NCI-H2107 treated with DMSO at 0.1 percent for 48 hours (cell line): Measurements from ENCODE around the gene DNAH6.
"Not testable (repeated sequence)": the region's sequence is repeated elsewhere in the genome, so short reads cannot be mapped to it uniquely, and the experiment has no call there.

Experiments used
- DNase-seq: peaks from one replicate; lab custom pipeline; 2025; ENCODE audit not compliant: unreplicated experiment; lab: John Stamatoyannopoulos, UW

Gene DNAH6, protein sequence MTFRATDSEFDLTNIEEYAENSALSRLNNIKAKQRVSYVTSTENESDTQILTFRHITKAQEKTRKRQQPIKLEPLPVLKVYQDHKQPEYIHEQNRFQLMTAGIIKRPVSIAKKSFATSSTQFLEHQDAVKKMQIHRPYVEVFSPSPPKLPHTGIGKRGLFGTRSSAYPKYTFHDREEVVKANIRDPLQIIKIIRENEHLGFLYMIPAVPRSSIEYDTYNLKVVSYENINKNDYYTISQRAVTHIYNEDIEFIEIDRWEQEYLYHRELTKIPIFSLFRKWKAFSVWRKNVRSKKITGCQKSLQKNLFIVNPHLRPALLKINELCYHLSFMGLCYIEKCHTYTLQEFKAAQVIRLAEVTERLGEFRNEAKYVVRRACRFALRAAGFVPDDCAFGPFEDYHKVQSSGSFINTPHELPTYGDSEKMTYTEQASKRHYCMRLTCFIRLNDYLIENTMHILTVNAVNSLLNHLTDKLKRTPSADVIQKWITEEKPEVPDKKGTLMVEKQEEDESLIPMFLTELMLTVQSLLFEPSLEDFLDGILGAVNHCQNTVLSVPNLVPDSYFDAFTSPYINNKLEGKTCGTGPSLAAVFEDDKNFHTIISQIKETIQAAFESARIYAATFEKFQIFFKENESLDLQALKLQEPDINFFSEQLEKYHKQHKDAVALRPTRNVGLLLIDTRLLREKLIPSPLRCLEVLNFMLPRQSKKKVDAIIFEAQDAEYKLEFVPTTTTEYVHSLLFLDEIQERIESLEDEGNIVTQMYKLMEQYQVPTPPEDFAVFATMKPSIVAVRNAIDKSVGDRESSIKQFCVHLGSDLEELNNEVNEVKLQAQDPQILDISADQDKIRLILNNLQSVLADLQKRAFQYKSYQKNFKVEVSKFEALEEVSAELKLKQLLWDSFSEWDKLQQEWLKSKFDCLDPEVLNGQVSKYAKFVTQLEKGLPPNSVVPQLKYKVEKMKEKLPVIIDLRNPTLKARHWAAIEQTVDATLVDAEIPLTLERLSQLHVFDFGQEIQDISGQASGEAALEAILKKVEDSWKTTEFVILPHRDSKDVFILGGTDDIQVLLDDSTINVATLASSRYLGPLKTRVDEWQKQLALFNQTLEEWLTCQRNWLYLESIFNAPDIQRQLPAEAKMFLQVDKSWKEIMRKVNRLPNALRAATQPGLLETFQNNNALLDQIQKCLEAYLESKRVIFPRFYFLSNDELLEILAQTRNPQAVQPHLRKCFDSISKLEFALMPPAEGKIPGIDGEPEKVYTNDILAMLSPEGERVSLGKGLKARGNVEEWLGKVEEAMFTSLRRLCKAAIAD (N-terminal part only)

DNA sequence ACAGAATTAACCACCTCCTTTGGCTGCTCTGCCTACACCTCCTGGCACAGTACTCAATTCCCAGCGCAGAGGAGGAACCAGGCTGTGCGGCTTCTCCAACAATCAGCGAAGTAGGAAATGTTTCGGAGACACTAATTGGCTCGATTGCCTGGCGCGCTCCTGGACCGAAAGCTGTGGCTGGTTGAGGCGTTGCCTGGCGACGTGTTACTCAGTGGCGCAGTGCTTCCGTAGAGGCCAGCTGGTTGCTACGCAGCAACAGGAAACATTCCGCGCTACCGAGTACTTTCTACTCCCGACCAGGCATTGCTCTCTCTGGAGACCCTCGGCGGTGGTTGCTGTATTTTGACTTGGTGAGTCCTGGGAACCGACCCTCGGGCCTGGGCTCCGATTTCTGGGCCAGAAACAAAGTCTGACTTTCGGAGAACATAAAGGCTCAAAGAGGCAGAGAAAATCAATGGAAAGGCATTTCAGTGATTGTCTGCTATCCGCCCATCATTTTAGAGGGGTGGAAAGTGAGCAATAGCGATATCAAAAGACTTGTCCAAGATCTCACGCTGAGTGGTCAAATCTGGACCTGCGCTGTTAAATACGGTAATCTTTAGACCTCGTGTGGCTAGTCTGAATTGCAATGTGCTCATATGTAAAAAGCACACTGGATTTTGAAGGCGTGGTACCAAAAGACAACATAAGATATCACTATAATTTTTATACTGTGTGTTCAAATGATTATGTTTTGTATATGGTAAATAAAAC is at the start of gene DNAH6:
Gene DNAH6 (plus strand): TSS at position 265 of the 753 bp plus-strand sequence. CDS start 1,329 bp downstream, outside the sequence.
- DNase-seq: peak; percentile 96

DNA sequence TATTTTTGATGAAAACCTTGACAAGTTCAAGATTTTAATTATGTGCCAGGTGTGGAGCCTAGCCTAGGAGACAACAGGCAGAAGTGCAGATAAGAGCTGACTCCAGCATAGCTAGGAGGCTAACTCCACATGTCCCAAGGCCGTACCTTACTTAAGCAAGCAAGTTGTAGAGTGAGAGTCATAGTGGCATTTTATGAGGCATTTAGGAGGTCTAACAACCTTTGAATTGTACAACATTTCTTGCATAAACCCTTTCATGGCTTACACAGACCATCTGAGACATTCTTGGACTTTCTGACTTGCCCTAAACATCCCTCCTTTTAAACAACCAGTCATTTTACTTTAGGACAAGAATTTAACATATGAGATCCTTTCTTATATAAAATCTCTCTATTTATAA is 48.9 kb upstream of the DNAH6 start:
- no peak for DNase-seq

DNA sequence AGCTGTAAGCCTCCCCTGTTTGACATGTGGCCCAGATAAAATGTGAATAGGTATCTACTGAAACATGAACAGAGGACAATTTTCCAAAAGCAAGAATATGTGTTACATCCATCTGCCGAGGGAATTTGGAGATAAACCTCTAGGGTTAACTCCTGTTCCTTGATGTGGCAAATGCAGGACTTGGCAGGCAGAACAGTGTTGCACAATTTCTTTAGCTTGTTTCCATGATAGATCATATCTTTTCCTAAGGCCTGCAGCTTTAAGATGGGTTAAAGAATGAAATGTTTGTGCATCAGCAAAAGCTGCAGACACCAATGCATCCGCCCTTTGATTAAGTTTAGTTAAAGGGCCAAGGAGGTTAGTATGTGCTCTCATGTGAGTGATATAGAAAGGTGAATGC is 43.9 kb upstream of the DNAH6 start:
- not testable (repeated sequence) for DNase-seq

DNA sequence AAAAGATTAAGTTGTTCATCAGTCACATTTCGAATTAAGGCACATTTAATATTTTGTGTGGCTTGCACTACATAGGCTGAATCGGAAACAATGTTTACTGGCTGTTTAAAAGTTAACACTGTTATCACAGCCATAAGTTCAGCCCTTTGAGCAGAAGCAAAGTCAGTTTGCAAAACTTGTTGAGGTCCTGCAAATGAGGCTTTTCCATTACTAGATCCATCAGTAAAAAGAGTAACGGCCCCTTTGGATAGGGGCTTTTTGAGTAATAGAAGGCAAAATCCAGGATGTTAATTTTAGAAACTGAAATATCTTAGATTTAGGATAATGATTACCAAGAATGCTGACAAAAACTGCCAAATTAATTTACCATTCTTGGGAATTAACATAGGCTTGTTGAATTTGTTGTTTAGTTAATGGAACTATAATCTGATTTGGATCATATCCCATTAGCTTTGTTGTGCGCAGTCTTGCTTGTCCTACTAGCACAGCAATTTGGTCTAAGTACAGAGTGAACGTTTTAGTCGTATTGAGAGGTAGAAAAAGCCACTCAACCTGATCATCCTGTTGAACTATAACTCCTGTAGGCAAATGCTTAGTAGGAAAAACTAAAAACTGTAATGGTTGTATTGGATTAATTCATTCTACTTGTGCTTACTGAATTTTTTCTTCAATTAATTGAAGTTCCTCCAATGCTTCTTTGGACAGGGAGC is 43.3 kb upstream of the DNAH6 start:
- no peak for DNase-seq

DNA sequence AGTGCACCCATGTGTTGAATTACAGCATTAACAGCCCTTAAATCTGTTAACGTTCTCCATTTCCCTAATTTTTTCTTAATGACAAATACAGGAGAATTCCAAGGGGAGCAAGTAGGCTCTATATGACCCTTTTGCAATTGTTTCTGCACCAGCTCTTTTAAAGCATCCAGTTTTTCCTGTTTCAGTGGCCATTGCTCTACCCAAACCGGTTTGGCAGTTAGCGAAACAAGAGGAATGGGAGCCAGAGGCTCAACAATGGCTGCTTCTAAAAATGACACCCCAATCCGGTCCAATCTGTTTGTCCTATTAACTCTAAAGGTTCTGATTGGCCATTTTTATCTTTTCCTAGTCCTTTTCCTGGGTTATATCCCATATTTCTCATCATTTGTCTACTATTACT is 42.1 kb upstream of the DNAH6 start:
- DNase-seq: no peak

DNA sequence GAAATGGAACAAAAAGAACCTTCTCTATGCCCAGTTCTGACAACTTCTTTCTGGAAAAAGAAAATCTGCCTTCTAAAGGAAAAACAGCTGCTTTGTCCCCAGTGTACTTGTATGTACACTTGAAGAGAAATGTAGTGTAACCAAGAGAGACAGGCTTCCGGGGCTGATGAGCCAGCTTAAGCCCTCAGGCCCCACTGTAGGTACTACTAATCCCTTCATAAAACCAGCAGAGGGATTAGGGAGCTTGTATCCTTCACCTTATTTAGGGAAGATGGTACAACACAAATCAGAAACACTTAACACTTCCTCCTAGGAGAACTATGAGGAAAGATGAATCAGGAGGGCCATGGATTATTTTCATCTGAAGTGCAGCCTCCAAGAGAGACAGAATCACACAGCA is 38.4 kb upstream of the DNAH6 start:
- no peak for DNase-seq

DNA sequence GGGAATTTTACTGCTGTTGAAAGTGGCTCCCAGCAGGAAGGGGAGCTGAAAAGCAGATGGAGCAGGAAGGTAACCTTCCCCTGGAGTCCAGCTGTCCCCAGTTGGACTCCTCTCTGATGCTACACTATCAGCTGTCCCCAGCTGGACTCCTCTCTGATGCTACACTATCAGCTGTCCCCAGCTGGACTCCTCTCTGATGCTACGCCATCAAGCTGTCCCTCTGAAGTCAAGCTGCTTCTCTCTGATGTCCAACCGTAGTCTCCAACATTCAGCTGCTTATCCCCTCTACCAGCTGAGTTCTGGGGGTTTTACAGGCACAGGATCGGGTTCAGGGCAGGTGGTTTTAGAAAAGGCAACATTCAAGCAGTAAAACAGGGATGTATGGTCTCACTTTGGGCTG is 37.4 kb upstream of the DNAH6 start:
- no peak for DNase-seq

DNA sequence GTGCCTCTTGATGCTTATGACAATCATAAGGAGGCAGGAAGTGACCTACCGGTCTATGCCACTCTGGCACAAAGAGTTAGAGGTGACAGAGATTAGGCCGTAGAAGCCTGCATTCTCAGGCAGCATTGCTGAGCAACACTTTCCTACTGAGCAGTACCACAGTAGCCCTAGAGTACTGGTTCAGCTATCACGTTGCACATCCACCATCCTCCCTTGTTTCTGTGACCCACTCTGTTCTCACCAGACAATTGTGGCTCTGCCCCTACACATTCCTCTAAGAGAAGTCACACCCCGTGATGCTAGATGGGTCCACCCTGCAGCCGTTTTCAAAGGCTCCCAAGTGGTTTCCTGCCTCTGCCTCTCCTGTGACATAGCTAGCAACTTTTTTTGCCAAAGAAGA is 34.6 kb upstream of the DNAH6 start:
- DNase-seq: no peak

DNA sequence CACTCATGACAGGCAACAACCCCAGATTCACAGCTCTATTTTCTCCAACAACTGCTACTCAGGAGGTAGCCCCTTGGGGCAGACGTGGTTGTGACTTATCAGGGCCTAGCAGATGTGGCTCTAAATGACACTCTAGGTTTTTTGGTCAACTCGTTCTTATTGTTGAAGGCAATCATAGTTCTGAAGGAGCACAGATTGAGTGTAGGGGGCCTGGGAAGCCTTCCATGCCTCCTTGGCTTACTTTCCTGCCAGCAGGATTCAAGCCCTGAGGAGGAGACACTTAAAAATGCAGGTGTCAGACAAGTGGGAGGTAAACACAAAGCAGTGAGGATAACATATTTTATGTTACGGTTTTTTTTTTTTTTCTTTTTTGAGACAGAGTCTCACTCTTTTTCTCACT is 33.7 kb upstream of the DNAH6 start:
- no peak for DNase-seq

DNA sequence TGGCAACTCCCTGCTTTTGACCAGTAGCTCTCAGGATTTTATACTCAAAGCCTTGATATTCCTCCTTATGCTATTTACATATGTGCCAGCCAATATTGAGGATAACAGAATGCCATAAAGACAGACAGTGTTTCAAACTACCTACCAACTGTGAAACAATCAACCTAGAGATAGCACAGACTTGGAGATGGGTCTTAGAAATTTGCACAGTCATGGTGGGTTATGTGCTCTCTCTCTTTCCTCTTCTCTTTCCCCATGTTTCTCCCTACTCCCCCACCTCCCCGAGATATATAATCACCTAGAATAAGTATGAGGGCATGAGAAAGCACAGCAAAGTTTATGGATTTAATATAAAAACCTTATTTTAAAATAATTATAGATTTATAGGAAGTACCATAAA is 33.0 kb upstream of the DNAH6 start:
- no peak for DNase-seq

DNA sequence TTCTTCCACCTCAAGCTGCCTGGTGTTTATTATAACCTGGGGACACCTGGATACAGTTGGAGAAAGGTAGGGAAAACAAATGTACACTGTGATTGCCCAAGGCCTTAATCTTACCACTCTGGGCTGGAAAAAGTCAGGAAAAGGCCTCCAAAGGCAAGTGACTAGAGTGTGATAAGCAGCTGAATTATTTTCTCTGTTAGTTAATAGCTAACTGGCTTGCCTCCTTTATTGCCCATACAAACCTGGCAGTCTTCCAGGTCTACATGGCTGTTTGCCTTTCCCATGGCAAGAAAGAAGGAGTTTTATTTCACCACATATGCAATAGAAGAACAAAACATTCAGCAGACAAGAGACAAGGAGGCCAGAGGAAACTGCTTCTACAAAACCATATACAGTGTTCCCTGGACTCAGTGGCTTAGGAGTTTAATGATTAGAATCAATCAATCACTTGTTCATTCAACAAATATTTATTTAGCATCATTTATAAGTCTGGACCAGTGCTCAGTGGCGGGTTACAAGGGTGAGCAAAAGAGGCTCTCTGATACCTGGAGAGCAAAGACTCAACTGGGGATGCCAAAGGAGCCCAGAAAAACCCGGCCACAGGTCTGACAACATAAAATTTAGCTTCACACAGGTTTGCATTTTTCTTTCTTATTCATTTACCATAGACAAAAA is 29.7 kb upstream of the DNAH6 start:
- DNase-seq: peak; percentile 84

DNA sequence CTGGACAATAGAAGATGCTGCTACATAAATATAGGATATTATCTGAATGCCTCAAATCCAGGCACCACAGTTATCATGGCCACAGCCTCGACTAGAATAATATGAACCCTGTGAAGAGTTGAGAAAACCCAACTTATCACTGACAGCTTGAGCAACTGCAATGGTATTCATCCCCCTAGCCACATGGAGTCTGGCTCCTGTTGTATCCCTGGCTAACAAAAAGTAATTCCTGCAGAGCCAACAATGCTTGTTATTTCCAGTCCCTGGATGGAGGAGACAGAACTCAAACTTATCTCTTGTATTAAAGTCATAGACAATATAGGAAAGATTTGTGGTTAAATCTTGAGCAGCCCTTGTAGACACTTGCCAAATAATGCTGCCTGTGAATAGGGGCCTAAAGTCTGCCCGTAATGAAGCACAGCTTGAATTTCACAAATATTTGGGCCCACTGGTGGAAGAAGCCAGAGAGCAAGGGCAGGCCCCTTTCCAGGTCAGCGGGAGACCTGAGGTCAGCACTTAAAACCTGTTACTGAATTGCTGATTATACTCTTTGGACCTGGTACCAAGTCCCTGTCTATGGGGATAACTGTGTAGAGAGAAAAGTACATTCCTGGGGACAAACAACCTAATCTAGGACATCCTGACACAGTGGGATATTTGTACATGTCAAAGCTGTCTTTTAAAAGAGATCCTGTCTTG is 28.9 kb upstream of the DNAH6 start:
- DNase-seq: no peak

DNA sequence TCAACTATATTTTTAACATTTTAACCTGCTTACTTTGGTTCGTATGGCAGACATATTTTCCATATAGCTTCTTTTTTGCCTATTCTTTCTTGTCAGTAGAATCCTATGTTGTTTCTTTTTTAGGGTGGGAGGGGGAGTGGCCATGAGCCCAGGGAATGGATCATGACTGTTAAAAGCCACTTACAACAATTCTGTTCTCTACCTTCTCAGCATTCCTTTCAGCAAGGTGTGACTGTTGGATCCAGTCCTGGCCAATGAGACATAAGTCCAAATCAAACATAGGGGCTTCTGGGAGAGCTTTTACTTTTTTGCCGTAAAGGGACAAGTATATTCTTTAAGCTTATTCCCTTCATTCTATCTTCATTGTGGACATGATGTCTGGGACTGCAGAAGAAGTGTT is 25.0 kb upstream of the DNAH6 start:
- DNase-seq: no peak

DNA sequence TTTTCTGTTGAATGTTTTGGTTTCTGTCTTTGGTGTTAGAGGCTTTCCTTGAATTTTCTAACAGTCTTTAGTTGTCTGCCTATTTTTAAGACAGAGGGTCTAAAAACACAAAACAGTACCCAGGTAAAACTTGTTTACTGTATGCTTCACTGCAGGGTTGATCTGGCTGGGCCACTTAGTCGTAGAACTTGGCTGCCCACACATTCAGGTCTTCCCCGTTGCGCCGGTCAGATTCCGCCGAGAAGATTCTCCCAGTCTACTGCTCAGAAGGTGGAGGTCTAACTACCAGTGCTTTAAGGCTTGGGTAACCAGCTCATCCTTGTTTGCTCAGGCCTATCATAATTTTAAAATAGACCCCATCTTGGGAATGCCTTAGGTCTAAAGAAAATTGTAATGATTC is 24.6 kb upstream of the DNAH6 start:
- DNase-seq: no peak

DNA sequence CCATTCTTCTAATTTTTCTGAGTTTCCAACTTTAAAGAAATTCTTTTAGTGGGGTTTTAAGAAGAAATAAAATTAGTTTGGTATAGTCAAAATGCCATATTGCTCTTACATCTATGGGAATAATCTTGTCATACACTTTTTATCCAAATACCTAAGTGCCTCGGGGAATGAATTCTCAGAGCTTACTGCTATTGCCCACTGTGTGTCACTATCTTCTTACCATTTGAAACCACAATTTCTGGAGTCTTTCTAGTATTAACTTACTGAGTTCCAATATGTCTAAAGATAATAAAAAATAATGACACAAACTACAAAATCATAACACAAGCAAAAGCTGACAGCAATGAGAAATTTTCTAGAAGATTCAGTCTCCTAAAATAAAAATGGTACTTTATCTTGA is 23.7 kb upstream of the DNAH6 start:
- DNase-seq: no peak

DNA sequence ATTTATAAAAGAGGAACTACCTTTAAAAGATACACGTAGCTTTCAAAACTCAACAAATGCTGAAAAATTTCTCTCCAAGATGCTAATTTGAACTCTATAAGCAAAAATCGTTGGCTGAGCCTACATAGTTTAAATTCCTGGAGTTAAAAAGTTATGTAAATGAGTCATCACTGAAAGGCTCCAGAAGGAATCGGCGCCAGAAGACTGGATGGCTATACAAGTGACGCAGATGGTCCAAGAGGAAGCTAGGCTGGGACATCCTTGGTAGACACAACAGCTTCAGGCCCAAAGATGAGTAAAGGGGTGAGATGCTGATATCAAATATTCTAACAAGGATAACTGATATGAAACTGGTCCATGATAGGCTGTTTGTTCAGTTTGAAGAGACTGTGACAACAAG is 22.8 kb upstream of the DNAH6 start:
- no peak for DNase-seq

DNA sequence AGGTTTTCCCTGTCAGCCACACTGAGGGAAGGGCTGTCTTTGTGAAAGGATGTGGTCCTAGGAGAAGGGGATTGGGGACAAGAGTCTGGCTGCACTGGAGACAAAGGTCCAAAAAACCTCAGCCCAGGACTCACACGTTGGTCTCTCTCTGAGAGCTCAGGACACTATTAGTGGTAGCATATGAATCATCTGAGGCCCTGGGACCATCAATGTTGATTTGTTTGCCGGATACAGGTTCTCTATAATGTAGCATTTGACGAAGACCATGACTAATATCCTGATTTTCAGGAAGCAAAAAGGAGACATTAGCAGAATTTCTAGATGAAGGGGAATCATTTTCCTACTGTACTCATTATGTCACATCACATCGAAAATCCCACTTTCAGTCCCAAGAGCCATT is 22.2 kb upstream of the DNAH6 start:
- no peak for DNase-seq

DNA sequence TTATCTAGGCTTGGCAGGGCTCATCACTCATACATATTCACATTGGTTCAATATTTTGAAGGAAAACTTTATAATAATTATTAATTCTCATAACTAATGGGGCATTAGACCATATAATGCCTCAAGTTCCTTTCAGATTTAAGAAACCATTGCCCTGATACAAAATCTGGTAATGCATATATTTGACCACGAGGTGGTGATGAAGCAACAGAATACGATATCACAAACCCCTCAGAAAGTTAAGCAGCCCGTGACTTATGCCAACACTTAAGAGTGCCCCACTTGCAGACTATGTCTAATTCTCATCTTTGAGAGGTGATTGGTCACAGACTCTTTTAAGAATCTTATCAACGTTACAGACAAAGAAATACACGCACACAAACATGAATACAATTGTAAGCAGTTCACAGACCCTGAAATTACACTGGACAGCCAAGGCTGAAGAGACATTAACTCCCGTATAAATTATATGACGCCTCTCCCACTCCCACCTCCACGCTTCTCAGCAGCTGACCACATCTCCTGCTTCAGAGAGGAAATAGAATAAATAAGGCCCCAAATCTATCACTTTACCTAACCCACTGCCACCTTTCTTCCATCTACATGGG is 20.7 kb upstream of the DNAH6 start:
- DNase-seq: peak; percentile 1
